HL-60 (cell line): Measurements from ENCODE around the gene PIP5K1A.

Source experiments
- CTCF ChIP-seq: IDR thresholded peaks from one replicate; pipeline ENCODE4 v1.5.1; 2011; ENCODE audit warnings: low read length, control low read depth, inconsistent platforms; ENCODE audit not compliant: insufficient read depth
- GABPA ChIP-seq: IDR thresholded peaks from 2 replicates; pipeline ENCODE4 v1.6.1; 2012; ENCODE audit warnings: low read depth
- POLR2AphosphoS5 ChIP-seq: IDR thresholded peaks from 2 replicates; pipeline ENCODE4 v1.6.1; 2012; ENCODE audit warnings: low read depth
- TF ChIP-seq, protein P1 (sequence below): IDR thresholded peaks from 2 replicates; pipeline ENCODE4 v1.6.1; 2012; ENCODE audit warnings: low read depth; ENCODE audit not compliant: insufficient replicate concordance

DNA sequence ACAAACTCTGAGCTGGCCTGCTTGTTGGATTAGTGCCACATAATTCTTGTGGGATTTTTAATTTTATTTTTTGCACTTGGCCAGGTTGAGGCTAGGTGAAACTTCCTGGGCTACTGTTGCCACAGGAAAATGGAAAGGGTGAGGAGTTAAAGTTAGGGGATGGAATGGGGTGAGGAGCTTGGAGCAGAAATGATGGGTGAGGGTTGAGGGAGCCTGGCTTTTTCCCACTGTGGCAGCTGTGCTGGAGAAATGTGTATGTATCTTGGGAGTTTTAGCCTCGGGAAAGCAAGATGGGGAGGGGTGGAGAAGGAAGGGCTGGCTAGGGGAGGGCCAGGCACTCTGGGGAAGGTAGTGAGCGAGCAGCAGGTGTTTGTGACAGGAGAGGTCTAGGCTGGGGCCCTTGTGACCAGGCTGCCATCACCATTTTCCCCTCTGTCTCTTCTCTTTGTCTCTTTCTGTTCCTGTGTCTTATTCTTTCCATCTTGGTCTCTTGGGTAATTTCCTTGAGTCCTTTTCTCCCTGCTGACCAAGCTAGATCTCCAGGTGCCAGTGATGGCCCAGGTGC lies 85.7 kb downstream of the PIP5K1A start:
- TF ChIP-seq CTCF = no peak
- no peak for TF ChIP-seq GABPA
- TF ChIP-seq POLR2AphosphoS5 = no peak
- TF ChIP-seq, protein P1, sequence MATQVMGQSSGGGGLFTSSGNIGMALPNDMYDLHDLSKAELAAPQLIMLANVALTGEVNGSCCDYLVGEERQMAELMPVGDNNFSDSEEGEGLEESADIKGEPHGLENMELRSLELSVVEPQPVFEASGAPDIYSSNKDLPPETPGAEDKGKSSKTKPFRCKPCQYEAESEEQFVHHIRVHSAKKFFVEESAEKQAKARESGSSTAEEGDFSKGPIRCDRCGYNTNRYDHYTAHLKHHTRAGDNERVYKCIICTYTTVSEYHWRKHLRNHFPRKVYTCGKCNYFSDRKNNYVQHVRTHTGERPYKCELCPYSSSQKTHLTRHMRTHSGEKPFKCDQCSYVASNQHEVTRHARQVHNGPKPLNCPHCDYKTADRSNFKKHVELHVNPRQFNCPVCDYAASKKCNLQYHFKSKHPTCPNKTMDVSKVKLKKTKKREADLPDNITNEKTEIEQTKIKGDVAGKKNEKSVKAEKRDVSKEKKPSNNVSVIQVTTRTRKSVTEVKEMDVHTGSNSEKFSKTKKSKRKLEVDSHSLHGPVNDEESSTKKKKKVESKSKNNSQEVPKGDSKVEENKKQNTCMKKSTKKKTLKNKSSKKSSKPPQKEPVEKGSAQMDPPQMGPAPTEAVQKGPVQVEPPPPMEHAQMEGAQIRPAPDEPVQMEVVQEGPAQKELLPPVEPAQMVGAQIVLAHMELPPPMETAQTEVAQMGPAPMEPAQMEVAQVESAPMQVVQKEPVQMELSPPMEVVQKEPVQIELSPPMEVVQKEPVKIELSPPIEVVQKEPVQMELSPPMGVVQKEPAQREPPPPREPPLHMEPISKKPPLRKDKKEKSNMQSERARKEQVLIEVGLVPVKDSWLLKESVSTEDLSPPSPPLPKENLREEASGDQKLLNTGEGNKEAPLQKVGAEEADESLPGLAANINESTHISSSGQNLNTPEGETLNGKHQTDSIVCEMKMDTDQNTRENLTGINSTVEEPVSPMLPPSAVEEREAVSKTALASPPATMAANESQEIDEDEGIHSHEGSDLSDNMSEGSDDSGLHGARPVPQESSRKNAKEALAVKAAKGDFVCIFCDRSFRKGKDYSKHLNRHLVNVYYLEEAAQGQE = no peak
